Measurements from ENCODE around the gene ISYNA1. TPM values are rescaled to one million over a fixed set of nuclear protein-coding genes. Genes with fewer than 3 reads are reported as not detected.
A peak's percentile ranks its signal among the peaks of the same experiment; 100 is the strongest.

The ISYNA1 gene
- total RNA-seq, 1 experiment from 2014 or later = 0.72 TPM

- no peak for DNase-seq (ENCODE audit: low spot score)
These were observed 30.0 kb upstream of the ISYNA1 start for GRCh38 chr19:18467978-18468377.

DNA sequence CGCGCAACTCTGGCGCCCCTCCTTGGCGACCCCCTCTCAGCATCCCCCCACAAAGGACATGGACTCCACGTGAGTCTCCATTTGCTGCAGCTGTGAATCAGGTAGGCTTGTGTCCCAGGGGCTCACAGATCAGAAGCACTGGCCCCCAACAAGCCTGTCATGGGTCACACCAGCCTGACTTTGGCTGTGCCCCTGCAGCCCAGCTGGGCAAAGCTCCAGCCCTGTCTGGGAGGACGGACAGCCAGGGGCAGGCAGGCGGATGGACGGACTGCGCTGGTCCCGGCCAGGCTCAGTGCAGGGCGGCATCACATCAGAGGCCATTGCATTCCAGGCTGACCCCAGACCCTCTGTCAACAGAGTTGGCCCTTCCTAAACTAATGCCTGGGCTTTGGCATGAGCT lies 28.4 kb upstream of the ISYNA1 start:
- no peak for DNase-seq (ENCODE audit: low spot score)

DNA sequence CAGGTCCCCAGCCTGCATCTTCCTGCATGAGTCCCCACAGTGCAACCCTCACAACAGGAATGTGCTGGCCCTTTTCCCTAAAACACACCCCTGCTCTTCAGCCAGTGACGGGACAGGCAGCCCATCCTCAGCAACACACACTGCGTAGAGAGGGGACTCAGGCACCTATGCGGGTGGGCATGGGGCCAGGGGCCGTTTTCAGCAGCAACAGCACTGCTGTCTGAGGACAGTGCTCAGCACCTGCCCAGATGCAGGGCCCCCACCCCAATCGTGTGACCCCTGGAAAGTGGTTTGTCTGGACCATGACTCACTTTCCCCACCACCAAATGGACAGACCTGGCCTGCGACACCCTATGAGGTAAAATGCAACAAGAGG lies 28.0 kb upstream of the ISYNA1 start:
- DNase-seq (ENCODE audit: low spot score) = no peak

GRCh38 chr19:18465214-18465963 lies 27.5 kb upstream of the ISYNA1 start:
- no peak for DNase-seq (ENCODE audit: low spot score)

DNA sequence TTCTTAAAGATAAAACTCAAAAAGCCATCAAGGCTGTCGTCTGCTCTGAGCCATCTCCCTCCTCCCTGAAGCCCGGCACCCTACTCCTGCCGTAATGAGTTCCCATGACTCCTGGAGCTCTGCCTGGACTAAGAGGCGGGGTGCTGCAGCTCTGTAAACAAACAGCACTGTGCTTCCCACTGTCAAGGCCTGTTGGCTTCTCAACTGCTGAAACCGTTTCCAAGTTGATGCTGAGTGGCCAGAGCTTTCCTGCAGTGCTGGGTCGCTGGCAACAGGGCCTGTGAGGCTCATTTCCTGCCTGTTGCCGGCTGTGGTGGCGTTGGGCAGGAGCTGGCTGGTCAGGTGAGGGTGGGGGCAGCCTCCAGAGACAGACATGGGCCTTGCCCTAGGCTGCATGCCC lies 26.7 kb upstream of the ISYNA1 start:
- DNase-seq (ENCODE audit: low spot score) = peak; percentile 95

DNA sequence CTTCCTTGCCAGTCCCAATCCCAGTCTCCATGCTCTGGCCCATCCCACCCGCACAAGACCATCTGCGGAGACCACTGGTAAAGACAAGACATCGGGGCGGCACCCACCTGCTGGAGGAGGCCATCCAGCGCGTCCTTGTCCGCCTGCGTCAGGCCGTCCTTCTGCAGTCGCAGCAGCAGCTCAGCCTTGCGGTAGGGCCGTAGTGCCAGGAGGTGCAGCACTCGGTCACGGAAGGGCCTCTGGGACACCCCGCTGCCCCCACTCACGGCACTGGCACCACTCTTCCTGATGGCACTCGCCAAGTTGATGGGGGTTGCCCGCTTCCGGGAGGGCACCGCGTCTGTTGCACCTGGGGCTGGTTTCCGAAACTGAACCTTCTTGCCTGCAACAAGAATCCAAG lies 23.5 kb upstream of the ISYNA1 start:
- DNase-seq (ENCODE audit: low spot score) = no peak

DNA sequence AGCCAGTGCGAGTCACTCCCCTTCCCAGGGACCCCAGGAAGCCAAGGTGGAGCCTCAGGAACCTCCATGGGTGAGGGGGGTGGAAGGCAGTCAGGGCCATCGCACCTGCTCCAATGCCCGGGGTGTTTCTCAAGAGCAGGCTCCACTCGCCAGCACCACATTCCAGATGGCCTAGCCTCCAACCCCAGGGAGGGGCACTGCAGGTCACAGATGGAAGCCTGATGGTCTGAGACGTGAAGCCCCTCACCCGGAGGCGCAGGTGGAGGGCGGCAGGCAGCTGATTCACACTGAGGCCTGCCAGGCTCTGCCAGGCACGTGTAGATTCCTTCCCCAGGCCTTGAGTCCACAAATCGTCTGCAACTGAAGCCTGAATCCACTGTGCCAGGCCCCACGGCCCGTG lies 23.0 kb upstream of the ISYNA1 start:
- DNase-seq (ENCODE audit: low spot score) = no peak

GRCh38 chr19:18457483-18458331 lies 19.8 kb upstream of the ISYNA1 start:
- no peak for DNase-seq (ENCODE audit: low spot score)

- DNase-seq (ENCODE audit: low spot score) = no peak
These were observed 19.0 kb upstream of the ISYNA1 start for GRCh38 chr19:18456974-18457373.

- no peak for DNase-seq (ENCODE audit: low spot score)
These were observed 18.3 kb upstream of the ISYNA1 start for GRCh38 chr19:18456279-18456678.

- DNase-seq (ENCODE audit: low spot score) = peak; percentile 49
These were observed 15.5 kb upstream of the ISYNA1 start for GRCh38 chr19:18453269-18454024.

DNA sequence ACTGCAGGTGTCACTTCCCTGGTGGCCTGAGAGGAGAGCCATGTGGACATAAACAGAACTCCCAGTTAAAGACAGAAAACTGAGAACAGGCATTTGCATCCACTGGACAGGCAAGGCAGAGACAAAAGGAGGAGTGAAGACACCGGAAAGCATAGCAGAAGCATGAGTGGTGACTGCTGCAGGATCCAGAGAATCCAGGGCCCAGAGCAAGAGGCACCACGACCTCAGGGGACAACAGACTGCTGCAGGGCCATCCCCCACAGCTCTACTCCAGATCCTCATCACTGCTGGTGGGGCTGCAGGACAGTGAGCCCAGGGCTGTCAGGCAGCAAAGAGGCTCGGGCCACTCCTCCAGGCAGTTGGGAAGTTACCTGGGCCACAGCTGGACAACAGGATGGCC lies 14.5 kb upstream of the ISYNA1 start:
- no peak for DNase-seq (ENCODE audit: low spot score)

DNA sequence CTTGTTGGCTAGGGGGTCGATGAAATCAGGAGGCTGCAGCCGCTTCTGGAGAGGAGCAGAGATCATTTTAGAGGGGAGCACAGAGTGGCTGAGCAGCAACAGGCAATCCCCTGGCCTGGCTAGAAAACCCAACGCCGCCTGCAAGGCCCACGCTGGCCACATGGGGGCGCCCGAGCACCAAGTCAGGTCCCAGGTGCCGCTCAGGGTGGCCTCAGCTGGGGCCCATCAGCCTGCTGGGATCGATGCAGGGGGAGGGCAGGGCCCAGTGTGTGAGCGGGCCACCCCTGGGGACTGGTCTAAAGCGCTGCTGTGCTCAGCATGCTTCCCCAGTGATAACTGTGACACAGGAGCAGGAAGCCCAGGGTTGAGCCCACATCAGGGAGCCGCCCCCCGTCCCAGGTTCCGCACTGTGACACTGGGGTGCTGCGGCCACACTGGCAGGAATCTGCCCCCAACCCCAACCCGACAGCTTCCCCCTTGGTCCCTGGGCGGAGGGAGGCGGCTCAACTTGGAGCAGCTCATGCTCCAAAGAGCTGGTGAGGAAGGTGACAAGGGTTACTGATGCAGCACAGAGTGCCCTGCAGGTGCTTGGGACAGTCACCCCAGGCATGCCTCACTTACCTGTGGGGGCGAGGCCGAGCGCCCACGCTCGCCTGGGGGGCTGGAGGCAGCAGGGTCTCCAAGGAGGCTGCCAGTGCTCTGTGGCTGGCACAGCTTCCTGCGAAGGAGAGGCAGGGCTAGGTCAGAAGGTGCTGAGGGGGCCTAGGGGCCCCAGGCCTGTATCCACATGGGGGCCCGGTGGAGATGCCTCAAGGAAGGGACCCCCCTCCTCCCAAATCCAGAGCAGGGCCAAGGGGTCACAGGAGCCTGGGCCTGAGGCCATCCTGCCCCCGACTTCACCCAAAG lies 13.3 kb upstream of the ISYNA1 start:
- DNase-seq (ENCODE audit: low spot score) = peak; percentile 70

GRCh38 chr19:18450021-18450930 lies 12.3 kb upstream of the ISYNA1 start:
- DNase-seq (ENCODE audit: low spot score) = no peak

- no peak for DNase-seq (ENCODE audit: low spot score)
These were observed 11.6 kb upstream of the ISYNA1 start for GRCh38 chr19:18449552-18449951.

DNA sequence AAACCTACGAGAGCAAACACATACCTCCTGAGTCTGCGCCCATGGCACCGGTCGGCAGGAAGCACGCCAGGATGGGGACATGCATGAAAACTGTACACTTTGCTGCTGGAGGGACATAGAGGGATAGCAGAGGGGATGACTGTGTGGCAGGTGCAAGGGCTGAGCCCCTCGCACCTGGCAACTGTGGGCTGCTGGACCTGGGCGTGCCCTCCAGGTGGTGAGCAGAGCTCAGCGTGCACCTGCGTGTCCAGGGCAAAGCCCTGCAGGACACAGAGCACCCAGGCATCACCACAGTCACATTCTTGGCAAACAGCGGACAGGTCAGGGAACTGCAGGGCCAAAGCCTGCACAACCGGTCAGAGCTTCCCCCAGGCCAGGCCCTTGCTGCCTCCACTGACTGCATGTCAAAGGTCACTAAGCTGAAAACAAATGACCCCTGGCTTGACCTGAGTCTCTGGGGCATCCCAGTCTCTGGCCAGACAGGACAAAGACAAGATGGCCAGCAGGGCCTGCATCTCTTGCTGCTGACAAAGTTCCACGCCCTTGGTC lies 9.0 kb upstream of the ISYNA1 start:
- no peak for DNase-seq (ENCODE audit: low spot score)

GRCh38 chr19:18446145-18446810 lies 8.3 kb upstream of the ISYNA1 start:
- DNase-seq (ENCODE audit: low spot score) = peak; percentile 63

DNA sequence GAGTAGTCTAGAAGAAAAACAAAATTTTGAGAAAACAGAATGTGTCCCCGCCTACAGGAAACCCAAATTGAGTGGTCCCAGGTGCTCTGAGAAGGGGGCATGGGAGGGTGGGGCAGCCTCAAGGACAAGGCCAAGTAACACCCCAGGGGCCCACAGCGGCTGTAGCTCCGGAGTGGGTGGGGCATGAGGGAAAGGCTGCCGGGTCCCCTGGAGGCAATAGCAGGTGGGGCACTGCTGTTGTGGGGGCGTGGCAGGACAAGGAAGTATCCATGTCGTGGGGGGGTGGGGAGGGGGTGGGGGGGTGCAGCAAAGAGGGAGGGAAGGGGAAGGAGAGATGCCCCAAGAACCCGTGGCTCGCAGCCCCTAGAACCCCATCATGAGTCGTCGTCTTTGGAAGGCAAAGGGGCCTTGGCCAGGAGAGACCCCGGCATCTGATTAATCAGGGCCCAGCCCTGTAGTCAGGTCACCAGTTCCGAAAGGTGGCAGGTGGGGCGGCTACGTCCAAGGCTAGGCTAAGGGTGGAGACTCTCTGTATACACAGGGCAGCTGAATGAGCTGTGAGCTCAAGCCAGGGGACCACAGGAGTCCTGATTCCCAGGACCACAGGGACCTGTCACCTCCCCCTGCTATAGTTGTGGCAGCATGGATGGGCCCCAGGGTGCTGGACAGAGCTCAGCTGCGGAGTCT lies 7.5 kb upstream of the ISYNA1 start:
- no peak for DNase-seq (ENCODE audit: low spot score)

DNA sequence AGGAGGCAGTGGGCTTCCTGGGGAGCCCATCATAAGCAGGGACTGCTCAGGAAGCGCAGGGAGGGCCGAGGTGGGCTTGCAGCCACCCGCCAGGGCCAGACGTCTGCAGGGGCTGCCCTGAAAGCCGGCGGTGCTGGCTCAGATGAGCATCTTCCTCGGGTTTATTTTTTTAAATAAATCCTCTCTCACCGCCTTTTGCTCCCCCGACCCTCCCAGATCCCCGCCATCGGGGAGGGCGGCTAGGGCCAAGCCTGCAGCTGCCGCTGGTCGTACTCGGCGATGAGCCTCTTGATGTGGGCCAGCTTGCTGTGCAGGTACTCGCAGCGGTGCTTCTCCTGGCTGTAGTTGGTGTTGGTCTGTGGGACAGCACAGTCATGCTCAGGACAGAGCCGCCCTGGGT lies 6.6 kb upstream of the ISYNA1 start:
- DNase-seq (ENCODE audit: low spot score) = no peak

Measured in A172 (cell line).